Transverse colon (tissue), 4 donors: ENCODE results near the gene CHAT.

Experiments
- CTCF ChIP-seq, 5 experiments: fragments of 200-600 bp in 3 of 5; fragments of 450-650 bp in 2 of 5; sonication (generic) in 3 of 5; IDR thresholded peaks; 1 replicate in 2 of 5; 2 replicates in 3 of 5; pipeline ENCODE4 v1.5.1; 2016 to 2017; ENCODE audit warnings: antibody characterized with exemption in 5 of 5, inconsistent platforms in 3 of 5, mild to moderate bottlenecking in 2 of 5, moderate library complexity in 1 of 5
- EP300 ChIP-seq: sonication (generic); formaldehyde crosslinking; IDR thresholded peaks from one replicate; pipeline ENCODE4 v1.6.1; 2017; ENCODE audit warnings: antibody characterized with exemption, low read depth
- POLR2A ChIP-seq: fragments of 450-650 bp; IDR thresholded peaks from one replicate; pipeline ENCODE4 v1.6.1; 2016; ENCODE audit warnings: antibody characterized with exemption, mild to moderate bottlenecking, moderate library complexity
- POLR2AphosphoS5 ChIP-seq, 3 donors: sonication (generic); formaldehyde crosslinking; IDR thresholded peaks; one replicate each; pipeline ENCODE4 v1.6.1; 2016; ENCODE audit warnings: antibody characterized with exemption in 3 of 3

- TF ChIP-seq CTCF (IDR thresholded peaks at IDR 0.05) (no peak), POLR2A (no peak), POLR2AphosphoS5 (IDR thresholded peaks at IDR 0.05) (no peak), EP300 (no peak)
These were observed 6.5 kb downstream of the CHAT start for GRCh38 chr10:49620286-49620810.
